Measurements from ENCODE around the gene SACM1L. TPM values are rescaled to one million over a fixed set of nuclear protein-coding genes. Genes with fewer than 3 reads are reported as not detected.

SACM1L gene
- total and polyA plus RNA-seq, 2 of the 13 experiments (the other 11 are each of a cell fraction or from before 2014, with no cell fraction given): 15.1 to 27.8 TPM

GRCh38 chr3:45749880-45750279, 60.7 kb downstream of the SACM1L start (continued):
- TF ChIP-seq, protein P1, sequence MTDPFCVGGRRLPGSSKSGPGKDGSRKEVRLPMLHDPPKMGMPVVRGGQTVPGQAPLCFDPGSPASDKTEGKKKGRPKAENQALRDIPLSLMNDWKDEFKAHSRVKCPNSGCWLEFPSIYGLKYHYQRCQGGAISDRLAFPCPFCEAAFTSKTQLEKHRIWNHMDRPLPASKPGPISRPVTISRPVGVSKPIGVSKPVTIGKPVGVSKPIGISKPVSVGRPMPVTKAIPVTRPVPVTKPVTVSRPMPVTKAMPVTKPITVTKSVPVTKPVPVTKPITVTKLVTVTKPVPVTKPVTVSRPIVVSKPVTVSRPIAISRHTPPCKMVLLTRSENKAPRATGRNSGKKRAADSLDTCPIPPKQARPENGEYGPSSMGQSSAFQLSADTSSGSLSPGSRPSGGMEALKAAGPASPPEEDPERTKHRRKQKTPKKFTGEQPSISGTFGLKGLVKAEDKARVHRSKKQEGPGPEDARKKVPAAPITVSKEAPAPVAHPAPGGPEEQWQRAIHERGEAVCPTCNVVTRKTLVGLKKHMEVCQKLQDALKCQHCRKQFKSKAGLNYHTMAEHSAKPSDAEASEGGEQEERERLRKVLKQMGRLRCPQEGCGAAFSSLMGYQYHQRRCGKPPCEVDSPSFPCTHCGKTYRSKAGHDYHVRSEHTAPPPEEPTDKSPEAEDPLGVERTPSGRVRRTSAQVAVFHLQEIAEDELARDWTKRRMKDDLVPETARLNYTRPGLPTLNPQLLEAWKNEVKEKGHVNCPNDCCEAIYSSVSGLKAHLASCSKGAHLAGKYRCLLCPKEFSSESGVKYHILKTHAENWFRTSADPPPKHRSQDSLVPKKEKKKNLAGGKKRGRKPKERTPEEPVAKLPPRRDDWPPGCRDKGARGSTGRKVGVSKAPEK (CRISPR knock-in tag; IDR thresholded peaks at IDR 0.05; ENCODE audit: borderline replicate concordance): no peak
- no peak for TF ChIP-seq ZNF501 (CRISPR knock-in tag; IDR thresholded peaks at IDR 0.05)
- TF ChIP-seq KLF9 (CRISPR knock-in tag; IDR thresholded peaks at IDR 0.05; ENCODE audit: low read depth): no peak
- no peak for TF ChIP-seq ZNF549 (CRISPR knock-in tag; IDR thresholded peaks at IDR 0.05)
- TF ChIP-seq, protein P2, sequence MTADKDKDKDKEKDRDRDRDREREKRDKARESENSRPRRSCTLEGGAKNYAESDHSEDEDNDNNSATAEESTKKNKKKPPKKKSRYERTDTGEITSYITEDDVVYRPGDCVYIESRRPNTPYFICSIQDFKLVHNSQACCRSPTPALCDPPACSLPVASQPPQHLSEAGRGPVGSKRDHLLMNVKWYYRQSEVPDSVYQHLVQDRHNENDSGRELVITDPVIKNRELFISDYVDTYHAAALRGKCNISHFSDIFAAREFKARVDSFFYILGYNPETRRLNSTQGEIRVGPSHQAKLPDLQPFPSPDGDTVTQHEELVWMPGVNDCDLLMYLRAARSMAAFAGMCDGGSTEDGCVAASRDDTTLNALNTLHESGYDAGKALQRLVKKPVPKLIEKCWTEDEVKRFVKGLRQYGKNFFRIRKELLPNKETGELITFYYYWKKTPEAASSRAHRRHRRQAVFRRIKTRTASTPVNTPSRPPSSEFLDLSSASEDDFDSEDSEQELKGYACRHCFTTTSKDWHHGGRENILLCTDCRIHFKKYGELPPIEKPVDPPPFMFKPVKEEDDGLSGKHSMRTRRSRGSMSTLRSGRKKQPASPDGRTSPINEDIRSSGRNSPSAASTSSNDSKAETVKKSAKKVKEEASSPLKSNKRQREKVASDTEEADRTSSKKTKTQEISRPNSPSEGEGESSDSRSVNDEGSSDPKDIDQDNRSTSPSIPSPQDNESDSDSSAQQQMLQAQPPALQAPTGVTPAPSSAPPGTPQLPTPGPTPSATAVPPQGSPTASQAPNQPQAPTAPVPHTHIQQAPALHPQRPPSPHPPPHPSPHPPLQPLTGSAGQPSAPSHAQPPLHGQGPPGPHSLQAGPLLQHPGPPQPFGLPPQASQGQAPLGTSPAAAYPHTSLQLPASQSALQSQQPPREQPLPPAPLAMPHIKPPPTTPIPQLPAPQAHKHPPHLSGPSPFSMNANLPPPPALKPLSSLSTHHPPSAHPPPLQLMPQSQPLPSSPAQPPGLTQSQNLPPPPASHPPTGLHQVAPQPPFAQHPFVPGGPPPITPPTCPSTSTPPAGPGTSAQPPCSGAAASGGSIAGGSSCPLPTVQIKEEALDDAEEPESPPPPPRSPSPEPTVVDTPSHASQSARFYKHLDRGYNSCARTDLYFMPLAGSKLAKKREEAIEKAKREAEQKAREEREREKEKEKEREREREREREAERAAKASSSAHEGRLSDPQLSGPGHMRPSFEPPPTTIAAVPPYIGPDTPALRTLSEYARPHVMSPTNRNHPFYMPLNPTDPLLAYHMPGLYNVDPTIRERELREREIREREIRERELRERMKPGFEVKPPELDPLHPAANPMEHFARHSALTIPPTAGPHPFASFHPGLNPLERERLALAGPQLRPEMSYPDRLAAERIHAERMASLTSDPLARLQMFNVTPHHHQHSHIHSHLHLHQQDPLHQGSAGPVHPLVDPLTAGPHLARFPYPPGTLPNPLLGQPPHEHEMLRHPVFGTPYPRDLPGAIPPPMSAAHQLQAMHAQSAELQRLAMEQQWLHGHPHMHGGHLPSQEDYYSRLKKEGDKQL (CRISPR knock-in tag; IDR thresholded peaks at IDR 0.05; ENCODE audit: low read depth): no peak
